ENCODE data around the gene MSANTD7.
"Not testable (repeated sequence)": the region's sequence is repeated elsewhere in the genome, so short reads cannot be mapped to it uniquely, and the experiment has no call there.

DNA sequence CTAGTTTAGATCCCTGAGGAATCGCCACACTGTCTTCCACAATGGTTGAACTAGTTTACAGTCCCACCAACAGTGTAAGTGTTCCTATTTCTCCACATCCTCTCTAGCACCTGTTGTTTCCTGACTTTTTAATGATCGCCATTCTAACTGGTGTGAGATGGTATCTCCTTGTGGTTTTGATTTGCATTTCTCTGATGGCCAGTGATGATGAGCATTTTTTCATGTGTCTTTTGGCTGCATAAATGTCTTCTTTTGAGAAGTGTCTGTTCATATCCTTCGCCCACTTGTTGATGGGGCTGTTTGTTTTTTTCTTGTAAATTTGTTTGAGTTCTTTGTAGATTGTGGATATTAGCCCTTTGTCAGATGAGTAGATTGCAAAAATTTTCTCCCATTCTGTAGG is 26.8 kb downstream of the MSANTD7 start:
- not testable (repeated sequence) for TF ChIP-seq POLR2A, EP300, POLR2AphosphoS5 (IDR thresholded peaks at IDR 0.05)
- TF ChIP-seq, protein P1, sequence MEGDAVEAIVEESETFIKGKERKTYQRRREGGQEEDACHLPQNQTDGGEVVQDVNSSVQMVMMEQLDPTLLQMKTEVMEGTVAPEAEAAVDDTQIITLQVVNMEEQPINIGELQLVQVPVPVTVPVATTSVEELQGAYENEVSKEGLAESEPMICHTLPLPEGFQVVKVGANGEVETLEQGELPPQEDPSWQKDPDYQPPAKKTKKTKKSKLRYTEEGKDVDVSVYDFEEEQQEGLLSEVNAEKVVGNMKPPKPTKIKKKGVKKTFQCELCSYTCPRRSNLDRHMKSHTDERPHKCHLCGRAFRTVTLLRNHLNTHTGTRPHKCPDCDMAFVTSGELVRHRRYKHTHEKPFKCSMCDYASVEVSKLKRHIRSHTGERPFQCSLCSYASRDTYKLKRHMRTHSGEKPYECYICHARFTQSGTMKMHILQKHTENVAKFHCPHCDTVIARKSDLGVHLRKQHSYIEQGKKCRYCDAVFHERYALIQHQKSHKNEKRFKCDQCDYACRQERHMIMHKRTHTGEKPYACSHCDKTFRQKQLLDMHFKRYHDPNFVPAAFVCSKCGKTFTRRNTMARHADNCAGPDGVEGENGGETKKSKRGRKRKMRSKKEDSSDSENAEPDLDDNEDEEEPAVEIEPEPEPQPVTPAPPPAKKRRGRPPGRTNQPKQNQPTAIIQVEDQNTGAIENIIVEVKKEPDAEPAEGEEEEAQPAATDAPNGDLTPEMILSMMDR (IDR thresholded peaks at IDR 0.05), result not testable (repeated sequence)

Data from suprapubic skin (tissue), 4 donors.